Fibroblast of lung (primary cell): ENCODE results near the gene DNAH10. TPM values are rescaled to one million over a fixed set of nuclear protein-coding genes. Genes with fewer than 3 reads are reported as not detected.

Source experiments
- DNase-seq, 2 donors: peaks; one replicate each; pipeline versions ENCODE4 v3.0.0 to v3.0.0-alpha.2; 2010; ENCODE audit warnings: low read depth in 2 of 2
- H2AFZ ChIP-seq: 2 replicates; pipeline ENCODE4 v1.5.1; 2012; ENCODE audit warnings: low read length, control low read depth, inconsistent platforms
- H3K27ac ChIP-seq: 2 replicates; pipeline ENCODE4 v1.5.1; 2011; ENCODE audit warnings: low read length, control low read depth; ENCODE audit not compliant: insufficient read depth
- H3K27me3 ChIP-seq: 2 replicates; pipeline ENCODE4 v1.5.1; 2011; ENCODE audit warnings: mild to moderate bottlenecking, low read length; ENCODE audit not compliant: control insufficient read depth, insufficient read depth
- H3K36me3 ChIP-seq: 2 replicates; pipeline ENCODE4 v1.5.1; 2011; ENCODE audit warnings: low read length; ENCODE audit not compliant: control insufficient read depth, insufficient read depth
- H3K4me1 ChIP-seq: 2 replicates; pipeline ENCODE4 v1.5.1; 2011; ENCODE audit warnings: low read length; ENCODE audit not compliant: control insufficient read depth, insufficient read depth; ENCODE audit errors: extremely low read depth
- H3K4me2 ChIP-seq: 2 replicates; pipeline ENCODE4 v1.5.1; 2011; ENCODE audit warnings: low read length, control low read depth; ENCODE audit not compliant: insufficient read depth; ENCODE audit errors: extremely low read depth
- H3K4me3 ChIP-seq, 4 experiments: fragments of 200-600 bp in 1 of 4; sonication (generic) in 1 of 4; replicated peaks in 1 of 4; 2 replicates each; pipeline ENCODE4 v1.5.1; 2011 to 2016; ENCODE audit warnings: low read length in 4 of 4, low read depth in 3 of 4, mild to moderate bottlenecking in 3 of 4, control low read depth in 2 of 4, inconsistent platforms in 1 of 4, mixed read lengths in 1 of 4; ENCODE audit not compliant: insufficient read depth in 1 of 4; ENCODE audit errors: control extremely low read depth in 1 of 4
- H3K79me2 ChIP-seq: 2 replicates; pipeline ENCODE4 v1.5.1; 2012; ENCODE audit warnings: mild to moderate bottlenecking, low read length, inconsistent platforms; ENCODE audit not compliant: control insufficient read depth, insufficient read depth
- H3K9ac ChIP-seq: 2 replicates; pipeline ENCODE4 v1.5.1; 2011; ENCODE audit warnings: mild to moderate bottlenecking, low read length, control low read depth; ENCODE audit not compliant: insufficient read depth
- H3K9me3 ChIP-seq: 2 replicates; pipeline ENCODE4 v1.5.1; 2012; ENCODE audit warnings: low read depth, low read length; ENCODE audit not compliant: control insufficient read depth, insufficient read depth
- H4K20me1 ChIP-seq: 2 replicates; pipeline ENCODE4 v1.5.1; 2011; ENCODE audit warnings: low read length; ENCODE audit not compliant: control insufficient read depth, insufficient read depth; ENCODE audit errors: extremely low read depth
- EZH2 ChIP-seq: IDR thresholded peaks from 2 replicates; pipeline ENCODE4 v1.5.1; 2012; ENCODE audit warnings: low read length, control low read depth, mild to moderate bottlenecking; ENCODE audit errors: missing control alignments
- polyA plus RNA-seq, 2 donors: library from polyadenylated mRNA; depleted of rRNA in 1 of 2; stranded (reverse) in 1 of 2; unstranded in 1 of 2; fragments of >200 nt; gene quantifications; 2 replicates each; pipeline ENCODE4 v1.2.1, GENCODE V29; 2011 to 2012; ENCODE audit warnings: missing spikeins in 1 of 2
- total RNA-seq: library from RNA; depleted of rRNA; stranded (reverse); fragments of >200 nt; gene quantifications from 2 replicates; pipeline ENCODE4 v1.2.1, GENCODE V29; 2014
- TF ChIP-seq, protein P1 (sequence below), 2 donors: IDR thresholded peaks in 1 of 2; conservative IDR thresholded peaks in 1 of 2; 1 replicate in 1 of 2; 2 replicates in 1 of 2; pipeline ENCODE4 v1.5.1; 2011 to 2012; ENCODE audit warnings: low read length in 2 of 2, control low read depth in 1 of 2, inconsistent platforms in 1 of 2, low read depth in 1 of 2, mild to moderate bottlenecking in 1 of 2

Gene DNAH10
- total and polyA plus RNA-seq, 2 donors (not counting 1 experiment from before 2014, with no cell fraction given): 0.06 to 0.33 TPM

DNA sequence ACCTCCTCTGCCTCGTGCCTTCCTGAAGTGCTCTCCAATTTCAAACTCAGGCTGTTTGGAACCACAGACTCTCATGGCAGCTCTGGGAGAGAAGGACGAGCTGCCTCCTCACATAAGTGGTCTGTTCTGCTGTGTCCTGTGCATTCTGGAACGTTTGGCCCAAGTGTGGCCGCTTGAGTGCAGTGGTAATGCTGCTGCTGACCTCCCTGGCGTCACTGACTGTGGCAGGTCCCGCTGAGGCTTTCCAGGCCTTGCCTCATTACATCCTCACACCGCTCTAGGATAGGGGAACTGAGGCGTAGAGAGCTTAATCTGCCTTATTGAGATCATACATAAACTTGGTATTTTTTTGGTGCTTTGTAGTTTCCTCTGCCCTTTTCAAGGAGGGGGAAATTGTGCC lies 196.4 kb downstream of the DNAH10 start:
- Histone ChIP-seq H3K27me3 (no peaks in the 10 kb centered on the region), H3K79me2 (no peaks in the 10 kb centered on the region), H3K27ac (no peak overlapping the region), H3K4me2 (no peak overlapping the region), H3K4me3 (no peak overlapping the region), H3K36me3 (no peaks in the 10 kb centered on the region), H2AFZ (no peak overlapping the region), H3K4me1 (no peaks in the 10 kb centered on the region), H4K20me1 (no peaks in the 10 kb centered on the region), H3K9me3 (no peaks in the 10 kb centered on the region), H3K9ac (no peak overlapping the region)
- TF ChIP-seq, protein P1, sequence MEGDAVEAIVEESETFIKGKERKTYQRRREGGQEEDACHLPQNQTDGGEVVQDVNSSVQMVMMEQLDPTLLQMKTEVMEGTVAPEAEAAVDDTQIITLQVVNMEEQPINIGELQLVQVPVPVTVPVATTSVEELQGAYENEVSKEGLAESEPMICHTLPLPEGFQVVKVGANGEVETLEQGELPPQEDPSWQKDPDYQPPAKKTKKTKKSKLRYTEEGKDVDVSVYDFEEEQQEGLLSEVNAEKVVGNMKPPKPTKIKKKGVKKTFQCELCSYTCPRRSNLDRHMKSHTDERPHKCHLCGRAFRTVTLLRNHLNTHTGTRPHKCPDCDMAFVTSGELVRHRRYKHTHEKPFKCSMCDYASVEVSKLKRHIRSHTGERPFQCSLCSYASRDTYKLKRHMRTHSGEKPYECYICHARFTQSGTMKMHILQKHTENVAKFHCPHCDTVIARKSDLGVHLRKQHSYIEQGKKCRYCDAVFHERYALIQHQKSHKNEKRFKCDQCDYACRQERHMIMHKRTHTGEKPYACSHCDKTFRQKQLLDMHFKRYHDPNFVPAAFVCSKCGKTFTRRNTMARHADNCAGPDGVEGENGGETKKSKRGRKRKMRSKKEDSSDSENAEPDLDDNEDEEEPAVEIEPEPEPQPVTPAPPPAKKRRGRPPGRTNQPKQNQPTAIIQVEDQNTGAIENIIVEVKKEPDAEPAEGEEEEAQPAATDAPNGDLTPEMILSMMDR (conservative IDR thresholded peaks at IDR 0.05 in 1 of 2, IDR thresholded peaks at IDR 0.05 in 1 of 2; ENCODE audit: low read depth in 1 of 2, low read length in 2 of 2): no peak
- no peak for TF ChIP-seq EZH2
- DNase-seq: no peak

DNA sequence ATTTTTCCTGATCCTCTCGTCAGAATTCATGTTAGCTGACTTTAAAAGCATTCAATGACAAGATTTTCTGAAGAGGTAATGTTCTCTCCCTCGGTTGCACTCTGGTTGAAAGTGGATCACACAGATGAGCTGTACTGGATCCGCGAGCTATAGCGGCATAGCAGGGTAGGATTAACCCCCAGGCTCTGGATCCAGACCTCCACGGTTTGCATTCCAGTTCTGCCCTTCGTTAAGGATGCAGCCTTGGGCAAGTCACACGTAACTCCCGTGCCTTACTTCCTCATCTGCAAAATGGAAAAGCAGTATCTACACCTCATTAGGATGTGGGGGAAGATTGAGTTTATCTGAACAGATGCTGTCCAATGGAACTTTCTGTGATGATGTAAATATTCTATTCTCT lies 196.8 kb downstream of the DNAH10 start:
- Histone ChIP-seq H3K27ac (no peak overlapping the region), H3K4me1 (no peaks in the 10 kb centered on the region), H2AFZ (no peak overlapping the region), H3K4me2 (no peak overlapping the region), H4K20me1 (no peaks in the 10 kb centered on the region), H3K9me3 (no peaks in the 10 kb centered on the region), H3K27me3 (no peaks in the 10 kb centered on the region), H3K9ac (no peak overlapping the region), H3K4me3 (no peak overlapping the region), H3K79me2 (no peaks in the 10 kb centered on the region), H3K36me3 (no peaks in the 10 kb centered on the region)
- TF ChIP-seq EZH2: no peak
- TF ChIP-seq, protein P1 (conservative IDR thresholded peaks at IDR 0.05 in 1 of 2, IDR thresholded peaks at IDR 0.05 in 1 of 2; ENCODE audit: low read depth in 1 of 2, low read length in 2 of 2): no peak
- no peak for DNase-seq

DNA sequence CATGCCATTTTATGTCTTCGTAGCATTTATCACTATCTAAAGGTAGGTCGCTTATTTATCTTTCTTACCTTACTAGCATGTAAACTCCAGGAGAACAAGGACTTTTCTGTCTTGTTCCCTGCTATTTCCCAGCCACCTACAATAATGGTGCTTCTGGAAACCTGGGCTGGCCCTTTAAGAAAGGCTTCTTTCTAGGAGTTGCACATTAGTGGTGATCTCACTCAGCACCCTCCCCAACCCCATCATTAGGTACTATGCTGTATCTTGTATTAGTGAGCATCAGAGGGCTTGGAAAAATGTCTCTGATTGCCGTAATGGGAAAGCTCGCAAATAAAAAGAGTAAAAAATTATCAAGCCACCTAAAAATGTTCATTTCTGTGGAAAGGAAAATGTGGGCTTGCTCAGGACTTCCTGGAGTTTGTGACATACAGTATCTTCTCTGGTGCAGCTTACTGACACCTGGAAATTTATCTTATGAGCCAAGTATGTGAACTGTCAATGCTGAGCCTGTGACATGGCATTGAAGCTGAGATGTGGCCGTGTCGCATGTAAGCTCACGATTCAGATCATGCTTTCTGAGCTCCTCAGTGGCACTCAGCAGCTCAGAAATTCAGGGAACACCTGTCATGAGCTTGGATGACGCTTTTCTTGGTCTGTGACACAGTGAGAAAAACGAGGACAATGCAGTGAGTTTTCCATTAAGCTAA lies 198.1 kb downstream of the DNAH10 start:
- DNase-seq: no peak
- Histone ChIP-seq H3K27me3 (no peaks in the 10 kb centered on the region), H3K9me3 (no peaks in the 10 kb centered on the region), H3K4me3 (no peak overlapping the region), H4K20me1 (no peaks in the 10 kb centered on the region), H3K9ac (no peak overlapping the region), H3K4me2 (no peak overlapping the region), H3K79me2 (no peaks in the 10 kb centered on the region), H3K36me3 (no peaks in the 10 kb centered on the region), H3K27ac (no peak overlapping the region), H3K4me1 (no peaks in the 10 kb centered on the region), H2AFZ (no peak overlapping the region)
- no peak for TF ChIP-seq EZH2
- TF ChIP-seq, protein P1 (conservative IDR thresholded peaks at IDR 0.05 in 1 of 2, IDR thresholded peaks at IDR 0.05 in 1 of 2; ENCODE audit: low read depth in 1 of 2, low read length in 2 of 2): no peak
